GM12878 (cell line): ENCODE results near the gene GLRX5. TPM values are rescaled to one million over a fixed set of nuclear protein-coding genes. Genes with fewer than 3 reads are reported as not detected.

Experiments used
- ATAC-seq: fragments of 200-7000 bp; cut with Tn5 transposase; 3 replicates; pipeline ENCODE4 v1.9.1; 2020; ENCODE audit warnings: mild to moderate bottlenecking, moderate library complexity
- BruUV-seq: library from RNA; stranded (reverse); fragments of 400-500 nt; replicated peaks from 2 replicates; lab custom pipeline; 2021; lab: Mats Ljungman, UMichigan
- CTCF ChIA-PET: fragments of 300-600 bp; sonication (Branson Sonifier 250); formaldehyde crosslinking; extraction: SDS; loops from one replicate; lab custom pipeline; 2021; ENCODE audit warnings: inconsistent platforms; lab: Yijun Ruan, JAX
- POLR2A ChIA-PET: fragments of 350-600 bp; formaldehyde crosslinking; extraction: SDS; loops from one replicate; lab custom pipeline; 2021; ENCODE audit warnings: inconsistent platforms; lab: Charles Lee
- RAD21 ChIA-PET: fragments of 300-600 bp; sonication (Branson Sonifier 250); formaldehyde crosslinking; loops from one replicate; lab custom pipeline; 2023; ENCODE audit warnings: antibody characterized with exemption; ENCODE audit not compliant: unreplicated experiment; lab: Charles Lee
- SMC1A ChIA-PET: fragments of 300-600 bp; sonication (Branson Sonifier 250); formaldehyde crosslinking; loops from one replicate; lab custom pipeline; 2023; ENCODE audit not compliant: unreplicated experiment, uncharacterized antibody; lab: Charles Lee
- DNase-seq: peaks from one replicate; pipeline ENCODE4 v3.0.0-alpha.2; 2011; ENCODE audit warnings: low read depth, low spot score
- FAIRE-seq: peaks from 3 replicates; lab custom pipeline; 2011; peaks lifted over from hg19 to GRCh38; lab: Jason Lieb, UNC
- H2AFZ ChIP-seq: 2 replicates; pipeline ENCODE4 v1.6.0; 2011; ENCODE audit warnings: low read depth, low read length, control low read depth; ENCODE audit not compliant: control insufficient read depth
- H3K27ac ChIP-seq: 2 replicates; pipeline ENCODE4 v1.5.1; 2011; ENCODE audit warnings: control low read depth; ENCODE audit not compliant: control insufficient read depth, insufficient read depth
- H3K27me3 ChIP-seq, 2 experiments: replicated peaks in 1 of 2; 2 replicates each; pipeline versions ENCODE4 v1.6.0 to v1.6.1; 2011; ENCODE audit warnings: low read length in 1 of 2; ENCODE audit not compliant: control insufficient read depth in 2 of 2, insufficient read depth in 2 of 2
- H3K36me3 ChIP-seq, 2 experiments: 2 replicates each; pipeline ENCODE4 v1.5.1; 2011; ENCODE audit warnings: low read length in 1 of 2; ENCODE audit not compliant: control insufficient read depth in 2 of 2, insufficient read depth in 2 of 2
- H3K4me1 ChIP-seq: 2 replicates; pipeline ENCODE4 v1.6.1; 2011; ENCODE audit warnings: mild to moderate bottlenecking, low read length, moderate library complexity, mixed read lengths; ENCODE audit not compliant: control insufficient read depth, insufficient read depth
- H3K4me2 ChIP-seq: 2 replicates; pipeline ENCODE4 v1.6.0; 2011; ENCODE audit warnings: control low read depth; ENCODE audit not compliant: control insufficient read depth, insufficient read depth
- H3K4me3 ChIP-seq: fragments of 200-600 bp; sonication (generic); 2 replicates; pipeline ENCODE4 v1.5.1; 2016
- H3K79me2 ChIP-seq: 2 replicates; pipeline ENCODE4 v1.6.0; 2011; ENCODE audit warnings: low read length; ENCODE audit not compliant: control insufficient read depth, insufficient read depth
- H3K9ac ChIP-seq: 2 replicates; pipeline ENCODE4 v1.8.0; 2011; ENCODE audit warnings: low read length, control low read depth, mixed read lengths; ENCODE audit not compliant: control insufficient read depth, insufficient read depth
- H3K9me3 ChIP-seq: replicated peaks from 3 replicates; pipeline ENCODE4 v1.5.1; 2011; ENCODE audit warnings: mild to moderate bottlenecking, low read length; ENCODE audit not compliant: control insufficient read depth, insufficient read depth
- H4K20me1 ChIP-seq: 2 replicates; pipeline ENCODE4 v1.6.0; 2011; ENCODE audit not compliant: control insufficient read depth, insufficient read depth
- ATF2 ChIP-seq: IDR thresholded peaks from 2 replicates; pipeline ENCODE4 v1.6.1; 2012; ENCODE audit warnings: low read length, inconsistent platforms
- ATF7 ChIP-seq: fragments of 450-650 bp; IDR thresholded peaks from 2 replicates; pipeline ENCODE4 v1.6.1; 2016; ENCODE audit warnings: low read depth, mild to moderate bottlenecking
- BCL11A ChIP-seq: IDR thresholded peaks from 2 replicates; pipeline ENCODE4 v1.6.1; 2011; ENCODE audit warnings: low read depth, low read length
- CBX3 ChIP-seq: fragments of 200-600 bp; sonication (generic); IDR thresholded peaks from 2 replicates; pipeline ENCODE4 v1.6.1; 2016; ENCODE audit warnings: low read depth, borderline replicate concordance
- HDAC6 ChIP-seq: fragments of 200-600 bp; sonication (generic); IDR thresholded peaks from one replicate; pipeline ENCODE4 v1.8.0; 2017; ENCODE audit warnings: antibody characterized with exemption; ENCODE audit not compliant: unreplicated experiment
- LARP7 ChIP-seq: fragments of 450-650 bp; IDR thresholded peaks from 2 replicates; pipeline ENCODE4 v1.6.1; 2017; ENCODE audit warnings: mild to moderate bottlenecking
- MYC ChIP-seq: IDR thresholded peaks from 2 replicates; pipeline ENCODE4 v1.6.1; 2011; ENCODE audit warnings: mild to moderate bottlenecking, low read length, moderate library complexity, inconsistent platforms; ENCODE audit not compliant: insufficient read depth, insufficient replicate concordance, insufficient read length, severe bottlenecking
- PBX3 ChIP-seq: IDR thresholded peaks from 2 replicates; pipeline ENCODE4 v1.6.1; 2011; ENCODE audit warnings: mild to moderate bottlenecking, low read depth, low read length, moderate library complexity; ENCODE audit not compliant: insufficient replicate concordance
- RB1 ChIP-seq: fragments of 450-650 bp; formaldehyde crosslinking; IDR thresholded peaks from 2 replicates; pipeline ENCODE4 v1.6.1; 2017; ENCODE audit warnings: mild to moderate bottlenecking, borderline replicate concordance
- REST ChIP-seq: IDR thresholded peaks from 2 replicates; pipeline ENCODE4 v1.6.1; 2012; ENCODE audit warnings: mild to moderate bottlenecking, low read depth, low read length
- SREBF1 ChIP-seq: IDR thresholded peaks from 2 replicates; pipeline ENCODE4 v1.6.1; 2012; ENCODE audit warnings: mild to moderate bottlenecking, low read length
- SREBF2 ChIP-seq: IDR thresholded peaks from 2 replicates; pipeline ENCODE4 v1.6.1; 2012; ENCODE audit warnings: mild to moderate bottlenecking, low read length
- ZZZ3 ChIP-seq: IDR thresholded peaks from 2 replicates; pipeline ENCODE4 v1.6.1; 2011; ENCODE audit warnings: low read depth; ENCODE audit not compliant: control insufficient read depth, insufficient read length
- WGBS: methylation state at CpG from one replicate; pipeline ENCODE4 v1.1.6; 2016; ENCODE audit warnings: low lambda C conversion rate; ENCODE audit not compliant: insufficient replicate concordance, insufficient coverage; ENCODE audit errors: missing lambda C conversion rate; 5-methylcytosine and 5-hydroxymethylcytosine counted together
- in situ Hi-C: fragments of 300-500 bp; cut with MboI; formaldehyde crosslinking; loops from 9 replicates; pipeline ENCODE4 v1.14.3; 2018; ENCODE audit warnings: mixed read lengths
- intact Hi-C: fragments of 100-400 bp; cut with micrococcal nuclease; formaldehyde crosslinking; loops from one replicate; pipeline ENCODE4 v1.14.2; 2022; ENCODE audit not compliant: unreplicated experiment
- polyA plus RNA-seq, 11 experiments: library from polyadenylated mRNA; depleted of rRNA in 4 of 11; unstranded in 6 of 11; stranded (reverse) in 5 of 11; fragments of >200 nt; fragmentation: Nextera tagmentation in 4 of 11; fragmentation: Illumina TruSeq in 1 of 11; extraction: Ambion mirVana in 4 of 11; extraction: Trizol in 1 of 11; gene quantifications; 1 replicate in 1 of 11; 2 replicates in 10 of 11; pipeline versions ENCODE4 v1.2.1 to v1.2.3, GENCODE V29; 2011 to 2016; ENCODE audit warnings: inconsistent platforms in 2 of 11, missing spikeins in 2 of 11, low read depth in 1 of 11
- total RNA-seq, 4 experiments: library from RNA; depleted of rRNA in 3 of 4; stranded (reverse); fragments of >200 nt in 3 of 4; fragmentation: Illumina TruSeq in 1 of 4; extraction: Trizol in 1 of 4; gene quantifications; 2 replicates each; pipeline versions ENCODE4 v1.2.1 to v1.2.3, GENCODE V29; 2013 to 2021

Gene GLRX5
- total and polyA plus RNA-seq, 10 of the 15 experiments (the other 5 are each of a cell fraction or from before 2014, with no cell fraction given), result 12.8 to 139 (median 55.4) TPM

- TF ChIP-seq ATF2 (no peak), ZZZ3 (no peak), LARP7 (no peak)
Measured at GRCh38 chr14:95555053-95555452, 20.2 kb downstream of the GLRX5 start (continued).

- Histone ChIP-seq H3K4me3 (no peak overlapping the region), H3K9me3 (no peaks in the 10 kb centered on the region), H3K4me2 (no peak overlapping the region), H2AFZ (no peak overlapping the region), H3K79me2 (no peaks in the 10 kb centered on the region), H3K27ac (no peak overlapping the region), H3K9ac (no peak overlapping the region), H3K36me3 (no peaks in the 10 kb centered on the region), H4K20me1 (no peaks in the 10 kb centered on the region), H3K27me3 (no peaks in the 10 kb centered on the region), H3K4me1 (peaks cover 6% of the 10 kb centered on the region; the same call in 1 of the 2 replicates)
- POLR2A ChIA-PET, result no interaction called here
- no peak for TF ChIP-seq BCL11A
- no peak for TF ChIP-seq SREBF2
- TF ChIP-seq REST, result no peak
- no peak for TF ChIP-seq SREBF1
- TF ChIP-seq ATF2, result no peak
- no peak for TF ChIP-seq CBX3
- no peak for TF ChIP-seq MYC
- TF ChIP-seq HDAC6, result no peak
- no peak for TF ChIP-seq RB1
- no peak for TF ChIP-seq ATF7
- no peak for TF ChIP-seq PBX3
- BruUV-seq, result no TSS peak
- DNase-seq, result no peak
- WGBS, result 74% methylated on average over 11 of the region's 11 CpGs
- CTCF ChIA-PET, result interaction anchor here (0.9 to 2.9 kb wide), 7 partner anchors 11 to 440 kb away, joined by 3 to 12 read pairs (median 4); no protein-coding TSS in a partner anchor
- no peak for ATAC-seq
- SMC1A ChIA-PET, result interaction anchor here (0.7 to 1.7 kb wide), 6 partner anchors 9 to 218 kb away, joined by 3 to 5 read pairs (median 4); no protein-coding TSS in a partner anchor
- RAD21 ChIA-PET, result interaction anchor here (1.0 to 1.5 kb wide), 6 partner anchors 9 to 217 kb away, joined by 3 read pairs; partner anchors contain the start of gene GLRX5
- intact Hi-C loops (no loop called here), in situ Hi-C loops (loop anchor here (5.0 kb wide), 1 partner anchor 215 kb away; no protein-coding TSS in a partner anchor)
- no peak for FAIRE-seq
Measured at GRCh38 chr14:95557291-95557690, 22.4 kb downstream of the GLRX5 start.
